GM18870 (cell line): Measurements from ENCODE around the gene TAGAP.
"Not testable (repeated sequence)": the region's sequence is repeated elsewhere in the genome, so short reads cannot be mapped to it uniquely, and the experiment has no call there.

Experiments used
- ATAC-seq: cut with Tn5 transposase; IDR thresholded peaks from one replicate; pipeline ENCODE4 v1.9.1; 2021; ENCODE audit warnings: moderate library complexity; ENCODE audit not compliant: unreplicated experiment

TAGAP gene

GRCh38 chr6:159017757-159018559, 26.8 kb downstream of the TAGAP start:
- ATAC-seq = no peak

GRCh38 chr6:159014406-159014805, 30.4 kb downstream of the TAGAP start:
- no peak for ATAC-seq

- ATAC-seq = no peak
These were observed 31.6 kb downstream of the TAGAP start for GRCh38 chr6:159013229-159013628.

- ATAC-seq = no peak
These were observed 32.6 kb downstream of the TAGAP start for GRCh38 chr6:159012201-159012600.

GRCh38 chr6:159010037-159010612, 34.7 kb downstream of the TAGAP start:
- ATAC-seq = not testable (repeated sequence)

GRCh38 chr6:159008656-159009288, 36.0 kb downstream of the TAGAP start:
- no peak for ATAC-seq

- no peak for ATAC-seq
These were observed 37.3 kb downstream of the TAGAP start for GRCh38 chr6:159007510-159007909.

GRCh38 chr6:159005436-159005835, 39.4 kb downstream of the TAGAP start:
- ATAC-seq = no peak

- no peak for ATAC-seq
These were observed 40.2 kb downstream of the TAGAP start for GRCh38 chr6:159004592-159004991.

GRCh38 chr6:159002432-159003155, 42.2 kb downstream of the TAGAP start:
- no peak for ATAC-seq

GRCh38 chr6:158999666-159000403, 45.0 kb downstream of the TAGAP start, which contains the start of gene RSPH3:
Gene RSPH3 (minus strand): TSS chr6:159000202. CDS start chr6:158999550, 652 bp downstream.
- ATAC-seq = peak; percentile 81

- peak; percentile 31 for ATAC-seq
These were observed 45.6 kb downstream of the TAGAP start for GRCh38 chr6:158999154-158999665.

GRCh38 chr6:158996856-158997255, 47.9 kb downstream of the TAGAP start:
- ATAC-seq = no peak

GRCh38 chr6:158993639-158994038, 51.2 kb downstream of the TAGAP start:
- no peak for ATAC-seq

GRCh38 chr6:158991017-158991723, 53.6 kb downstream of the TAGAP start:
- no peak for ATAC-seq

GRCh38 chr6:158989711-158990110, 55.1 kb downstream of the TAGAP start:
- ATAC-seq = not testable (repeated sequence)

GRCh38 chr6:158988477-158988876, 56.3 kb downstream of the TAGAP start:
- no peak for ATAC-seq

- ATAC-seq = no peak
These were observed 57.1 kb downstream of the TAGAP start for GRCh38 chr6:158987657-158988056.
